ENCODE results near the gene TMTC1.

DNA sequence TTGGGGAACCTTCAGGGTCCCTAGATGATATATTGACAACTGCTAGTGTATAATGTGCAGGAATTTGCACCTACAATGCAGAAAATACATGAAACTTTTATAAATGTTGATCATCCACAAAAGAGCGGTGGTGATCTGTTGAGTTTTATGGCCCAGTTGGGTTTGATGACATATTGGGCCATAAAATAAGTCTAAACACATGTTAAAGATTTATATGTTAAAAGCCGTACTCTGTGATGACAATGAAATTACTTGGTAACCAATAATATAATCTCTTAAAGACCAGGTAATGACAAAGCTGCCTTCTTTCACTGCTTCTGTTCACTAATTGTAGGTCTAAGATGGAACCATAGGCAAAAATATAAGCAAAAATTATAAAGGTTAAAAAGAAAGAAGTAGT, 61.6 kb downstream of the TMTC1 start:
- TF ChIP-seq, protein P1, sequence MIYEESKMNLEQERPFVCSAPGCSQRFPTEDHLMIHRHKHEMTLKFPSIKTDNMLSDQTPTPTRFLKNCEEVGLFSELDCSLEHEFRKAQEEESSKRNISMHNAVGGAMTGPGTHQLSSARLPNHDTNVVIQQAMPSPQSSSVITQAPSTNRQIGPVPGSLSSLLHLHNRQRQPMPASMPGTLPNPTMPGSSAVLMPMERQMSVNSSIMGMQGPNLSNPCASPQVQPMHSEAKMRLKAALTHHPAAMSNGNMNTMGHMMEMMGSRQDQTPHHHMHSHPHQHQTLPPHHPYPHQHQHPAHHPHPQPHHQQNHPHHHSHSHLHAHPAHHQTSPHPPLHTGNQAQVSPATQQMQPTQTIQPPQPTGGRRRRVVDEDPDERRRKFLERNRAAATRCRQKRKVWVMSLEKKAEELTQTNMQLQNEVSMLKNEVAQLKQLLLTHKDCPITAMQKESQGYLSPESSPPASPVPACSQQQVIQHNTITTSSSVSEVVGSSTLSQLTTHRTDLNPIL (CRISPR knock-in tag; IDR thresholded peaks at IDR 0.05; ENCODE audit: low read depth) = no peak
- TF ChIP-seq ZNF8 (CRISPR knock-in tag; IDR thresholded peaks at IDR 0.05) = no peak
